ENCODE measurements around the gene EZR. TPM values are rescaled to one million over a fixed set of nuclear protein-coding genes. Genes with fewer than 3 reads are reported as not detected.

EZR gene
- total RNA-seq, 1 experiment from 2014 or later, result 263 TPM

- intact Hi-C loops (cut with micrococcal nuclease; ENCODE audit: unreplicated experiment), result no loop called here
- H3K27ac ChIP-seq (ENCODE audit: low read length), result no peak overlapping the region
- ATAC-seq (peak; percentile 35; the same call in 1 of the 2 replicates), DNase-seq (ENCODE audit: low read depth, low spot score) (no peak)
- BruUV-seq (replicated peaks), result no TSS peak
- no peaks in the 10 kb centered on the region for H3K27me3 ChIP-seq (ENCODE audit: control insufficient read depth, insufficient read depth, low read length)
- H3K4me1 ChIP-seq (ENCODE audit: control insufficient read depth, insufficient read depth, low read length), result 0 out of 2 replicates have a peak, but pooled peaks cover 3% of the 10 kb centered on the region
- in situ Hi-C loops (cut with HindIII; ENCODE audit: low pct_unique_long_range_greater_than_20kb, low sequenced_read_pairs), result no loop called here
- no peaks in the 10 kb centered on the region for H3K9me3 ChIP-seq (ENCODE audit: control insufficient read depth, insufficient read depth, low read depth, low read length)
- H3K36me3 ChIP-seq (ENCODE audit: control insufficient read depth, insufficient read depth, low read length), result no peaks in the 10 kb centered on the region
- H3K4me3 ChIP-seq (ENCODE audit: low read depth in 2 of 2, low read length in 2 of 2), result no peak overlapping the region
- TF ChIP-seq, protein P1, sequence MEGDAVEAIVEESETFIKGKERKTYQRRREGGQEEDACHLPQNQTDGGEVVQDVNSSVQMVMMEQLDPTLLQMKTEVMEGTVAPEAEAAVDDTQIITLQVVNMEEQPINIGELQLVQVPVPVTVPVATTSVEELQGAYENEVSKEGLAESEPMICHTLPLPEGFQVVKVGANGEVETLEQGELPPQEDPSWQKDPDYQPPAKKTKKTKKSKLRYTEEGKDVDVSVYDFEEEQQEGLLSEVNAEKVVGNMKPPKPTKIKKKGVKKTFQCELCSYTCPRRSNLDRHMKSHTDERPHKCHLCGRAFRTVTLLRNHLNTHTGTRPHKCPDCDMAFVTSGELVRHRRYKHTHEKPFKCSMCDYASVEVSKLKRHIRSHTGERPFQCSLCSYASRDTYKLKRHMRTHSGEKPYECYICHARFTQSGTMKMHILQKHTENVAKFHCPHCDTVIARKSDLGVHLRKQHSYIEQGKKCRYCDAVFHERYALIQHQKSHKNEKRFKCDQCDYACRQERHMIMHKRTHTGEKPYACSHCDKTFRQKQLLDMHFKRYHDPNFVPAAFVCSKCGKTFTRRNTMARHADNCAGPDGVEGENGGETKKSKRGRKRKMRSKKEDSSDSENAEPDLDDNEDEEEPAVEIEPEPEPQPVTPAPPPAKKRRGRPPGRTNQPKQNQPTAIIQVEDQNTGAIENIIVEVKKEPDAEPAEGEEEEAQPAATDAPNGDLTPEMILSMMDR (IDR thresholded peaks at IDR 0.05), result no peak
- no peak for TF ChIP-seq POLR2AphosphoS5 (IDR thresholded peaks at IDR 0.05; ENCODE audit: low read depth, low read length)
- TF ChIP-seq TCF7L2 (IDR thresholded peaks at IDR 0.05; ENCODE audit: low read depth, low read length), result no peak
- TF ChIP-seq REST (IDR thresholded peaks at IDR 0.05; ENCODE audit: insufficient read depth in 1 of 2, low read depth in 2 of 2, low read length in 1 of 2), result no peak
- TF ChIP-seq SIN3A (IDR thresholded peaks at IDR 0.05; ENCODE audit: borderline replicate concordance, insufficient read depth, low read depth, low read length), result no peak
- ChIA-PET POLR2A (no interaction called here), CTCF (no interaction called here)
Observed at GRCh38 chr6:158836625-158837311, 17.6 kb upstream of the EZR start.

- no peaks in the 10 kb centered on the region for H3K9me3 ChIP-seq (ENCODE audit: control insufficient read depth, insufficient read depth, low read depth, low read length)
- in situ Hi-C loops (cut with HindIII; ENCODE audit: low pct_unique_long_range_greater_than_20kb, low sequenced_read_pairs) (no loop called here), intact Hi-C loops (cut with micrococcal nuclease; ENCODE audit: unreplicated experiment) (no loop called here)
- H3K4me3 ChIP-seq (ENCODE audit: low read depth in 2 of 2, low read length in 2 of 2), result no peak overlapping the region
- no peaks in the 10 kb centered on the region for H3K27me3 ChIP-seq (ENCODE audit: control insufficient read depth, insufficient read depth, low read length)
- no peak overlapping the region; the same call in 1 of the 2 replicates for H3K27ac ChIP-seq (ENCODE audit: low read length)
- H3K4me1 ChIP-seq (ENCODE audit: control insufficient read depth, insufficient read depth, low read length), result 0 out of 2 replicates have a peak, but pooled peaks cover 3% of the 10 kb centered on the region
- ChIA-PET CTCF (no interaction called here), POLR2A (no interaction called here)
- H3K36me3 ChIP-seq (ENCODE audit: control insufficient read depth, insufficient read depth, low read length), result no peaks in the 10 kb centered on the region
- no peak for DNase-seq (ENCODE audit: low read depth, low spot score)
- no TSS peak for BruUV-seq (replicated peaks)
- TF ChIP-seq TCF7L2 (IDR thresholded peaks at IDR 0.05; ENCODE audit: low read depth, low read length), result no peak
- TF ChIP-seq, protein P1 (IDR thresholded peaks at IDR 0.05), result no peak
- 0 out of 2 replicates have a peak, but pooled peaks have one; percentile 37 for ATAC-seq
Observed at GRCh38 chr6:158835616-158836221, 16.6 kb upstream of the EZR start.
